ENCODE data around the gene CPNE1. TPM values are rescaled to one million over a fixed set of nuclear protein-coding genes. Genes with fewer than 3 reads are reported as not detected.

Gene CPNE1
- total and polyA plus RNA-seq, 2 donors (not counting 1 experiment from before 2014, with no cell fraction given) = 88.8 to 146 TPM

- Histone ChIP-seq H3K4me3 (replicated peaks in 1 of 4; ENCODE audit: control extremely low read depth in 1 of 4, insufficient read depth in 1 of 4, low read depth in 3 of 4, low read length in 4 of 4) (peak overlapping the region in 2 of 4 experiments; percentile 85 to 100), H3K4me1 (ENCODE audit: control insufficient read depth, extremely low read depth, insufficient read depth, low read length) (peaks cover 14% of the 10 kb centered on the region), H2AFZ (ENCODE audit: low read length) (no peak overlapping the region), H3K27ac (ENCODE audit: insufficient read depth, low read length) (no peak overlapping the region), H3K9me3 (ENCODE audit: control insufficient read depth, insufficient read depth, low read depth, low read length) (no peaks in the 10 kb centered on the region), H3K36me3 (ENCODE audit: control insufficient read depth, insufficient read depth, low read length) (peaks cover 5% of the 10 kb centered on the region), H3K79me2 (ENCODE audit: control insufficient read depth, insufficient read depth, low read length) (peaks cover 25% of the 10 kb centered on the region), H4K20me1 (ENCODE audit: control insufficient read depth, extremely low read depth, insufficient read depth, low read length) (no peaks in the 10 kb centered on the region), H3K4me2 (ENCODE audit: extremely low read depth, insufficient read depth, low read length) (peak overlapping the region; percentile 81), H3K9ac (ENCODE audit: insufficient read depth, low read length) (no peak overlapping the region), H3K27me3 (ENCODE audit: control insufficient read depth, insufficient read depth, low read length) (no peaks in the 10 kb centered on the region)
- no peak for TF ChIP-seq CTCF (conservative IDR thresholded peaks at IDR 0.05 in 1 of 2, IDR thresholded peaks at IDR 0.05 in 1 of 2; ENCODE audit: low read depth in 1 of 2, low read length in 2 of 2)
- TF ChIP-seq EZH2 (IDR thresholded peaks at IDR 0.05; ENCODE audit: low read length, missing control alignments) = no peak
- no peak for DNase-seq (ENCODE audit: low read depth in 2 of 2)
Observed at GRCh38 chr20:35697696-35698297, 33.1 kb upstream of the CPNE1 start.

- no peak for DNase-seq (ENCODE audit: low read depth in 2 of 2)
- Histone ChIP-seq H3K36me3 (ENCODE audit: control insufficient read depth, insufficient read depth, low read length) (peaks cover 2% of the 10 kb centered on the region), H3K4me2 (ENCODE audit: extremely low read depth, insufficient read depth, low read length) (no peak overlapping the region)
Observed at GRCh38 chr20:35695978-35696377, 31.3 kb upstream of the CPNE1 start.

DNA sequence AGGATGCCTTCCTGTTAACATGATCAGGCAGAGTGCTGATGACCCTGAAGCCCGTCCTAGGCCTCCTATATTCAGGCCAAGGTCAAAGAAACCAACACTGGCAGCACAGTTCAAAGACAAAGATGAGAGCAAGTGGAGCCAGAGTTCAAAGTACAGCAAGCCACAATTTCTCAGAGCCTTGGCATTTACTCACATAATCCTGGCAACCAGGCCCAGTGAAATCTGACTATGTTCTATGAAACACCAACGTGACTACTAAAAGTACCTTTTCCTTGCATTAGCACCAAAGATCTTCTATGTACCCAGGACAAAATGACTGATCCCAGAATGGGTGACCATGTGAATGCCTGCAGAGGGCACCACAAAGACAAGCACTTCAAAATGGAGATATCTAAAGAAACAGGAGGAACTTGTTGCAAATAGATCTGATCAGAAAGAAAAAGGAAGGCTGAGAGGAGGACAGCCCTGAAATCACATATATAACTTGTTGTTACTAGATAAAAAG lies 30.6 kb upstream of the CPNE1 start:
- Histone ChIP-seq H3K79me2 (ENCODE audit: control insufficient read depth, insufficient read depth, low read length) (peaks cover 15% of the 10 kb centered on the region), H4K20me1 (ENCODE audit: control insufficient read depth, extremely low read depth, insufficient read depth, low read length) (no peaks in the 10 kb centered on the region), H3K9me3 (ENCODE audit: control insufficient read depth, insufficient read depth, low read depth, low read length) (no peaks in the 10 kb centered on the region), H3K27ac (ENCODE audit: insufficient read depth, low read length) (no peak overlapping the region), H3K4me1 (ENCODE audit: control insufficient read depth, extremely low read depth, insufficient read depth, low read length) (peaks cover 3% of the 10 kb centered on the region), H3K9ac (ENCODE audit: insufficient read depth, low read length) (no peak overlapping the region), H2AFZ (ENCODE audit: low read length) (no peak overlapping the region), H3K36me3 (ENCODE audit: control insufficient read depth, insufficient read depth, low read length) (no peaks in the 10 kb centered on the region), H3K4me2 (ENCODE audit: extremely low read depth, insufficient read depth, low read length) (no peak overlapping the region), H3K27me3 (ENCODE audit: control insufficient read depth, insufficient read depth, low read length) (no peaks in the 10 kb centered on the region), H3K4me3 (replicated peaks in 1 of 4; ENCODE audit: control extremely low read depth in 1 of 4, insufficient read depth in 1 of 4, low read depth in 3 of 4, low read length in 4 of 4) (no peak overlapping the region)
- DNase-seq (ENCODE audit: low read depth in 2 of 2) = no peak
- TF ChIP-seq CTCF (conservative IDR thresholded peaks at IDR 0.05 in 1 of 2, IDR thresholded peaks at IDR 0.05 in 1 of 2; ENCODE audit: low read depth in 1 of 2, low read length in 2 of 2) (no peak), EZH2 (IDR thresholded peaks at IDR 0.05; ENCODE audit: low read length, missing control alignments) (no peak)

More at GRCh38 chr20:35695978-35696377, 31.3 kb upstream of the CPNE1 start:
- no peak for TF ChIP-seq CTCF (conservative IDR thresholded peaks at IDR 0.05 in 1 of 2, IDR thresholded peaks at IDR 0.05 in 1 of 2; ENCODE audit: low read depth in 1 of 2, low read length in 2 of 2)
- no peak for TF ChIP-seq EZH2 (IDR thresholded peaks at IDR 0.05; ENCODE audit: low read length, missing control alignments)
- Histone ChIP-seq H3K79me2 (ENCODE audit: control insufficient read depth, insufficient read depth, low read length) (peaks cover 22% of the 10 kb centered on the region), H4K20me1 (ENCODE audit: control insufficient read depth, extremely low read depth, insufficient read depth, low read length) (no peaks in the 10 kb centered on the region), H3K9me3 (ENCODE audit: control insufficient read depth, insufficient read depth, low read depth, low read length) (no peaks in the 10 kb centered on the region), H3K9ac (ENCODE audit: insufficient read depth, low read length) (no peak overlapping the region), H3K4me1 (ENCODE audit: control insufficient read depth, extremely low read depth, insufficient read depth, low read length) (peaks cover 6% of the 10 kb centered on the region), H3K27ac (ENCODE audit: insufficient read depth, low read length) (no peak overlapping the region), H3K27me3 (ENCODE audit: control insufficient read depth, insufficient read depth, low read length) (no peaks in the 10 kb centered on the region), H3K4me3 (replicated peaks in 1 of 4; ENCODE audit: control extremely low read depth in 1 of 4, insufficient read depth in 1 of 4, low read depth in 3 of 4, low read length in 4 of 4) (no peak overlapping the region), H2AFZ (ENCODE audit: low read length) (no peak overlapping the region)

Data from fibroblast of lung (primary cell).